Stimulated activated CD4-positive, alpha-beta T cell treated with anti-CD3 and anti-CD28 coated beads, Interleukin-4, amount 100 ng/mL, for 4 hours (primary cell): ENCODE measurements around the gene KRTAP2-4.
"Not testable (repeated sequence)": the region's sequence is repeated elsewhere in the genome, so short reads cannot be mapped to it uniquely, and the experiment has no call there.

Experiments
- DNase-seq, 2 experiments: peaks; one replicate each; pipeline ENCODE4 v3.0.0-alpha.2; 2020

Gene KRTAP2-4

GRCh38 chr17:41034346-41034935 is 31.2 kb downstream of the KRTAP2-4 start, which contains the start of gene KRTAP1-3:
KRTAP1-3 (minus strand) TSS chr17:41034874; CDS start chr17:41034821, 53 bp downstream.
- DNase-seq: not testable (repeated sequence)

DNA sequence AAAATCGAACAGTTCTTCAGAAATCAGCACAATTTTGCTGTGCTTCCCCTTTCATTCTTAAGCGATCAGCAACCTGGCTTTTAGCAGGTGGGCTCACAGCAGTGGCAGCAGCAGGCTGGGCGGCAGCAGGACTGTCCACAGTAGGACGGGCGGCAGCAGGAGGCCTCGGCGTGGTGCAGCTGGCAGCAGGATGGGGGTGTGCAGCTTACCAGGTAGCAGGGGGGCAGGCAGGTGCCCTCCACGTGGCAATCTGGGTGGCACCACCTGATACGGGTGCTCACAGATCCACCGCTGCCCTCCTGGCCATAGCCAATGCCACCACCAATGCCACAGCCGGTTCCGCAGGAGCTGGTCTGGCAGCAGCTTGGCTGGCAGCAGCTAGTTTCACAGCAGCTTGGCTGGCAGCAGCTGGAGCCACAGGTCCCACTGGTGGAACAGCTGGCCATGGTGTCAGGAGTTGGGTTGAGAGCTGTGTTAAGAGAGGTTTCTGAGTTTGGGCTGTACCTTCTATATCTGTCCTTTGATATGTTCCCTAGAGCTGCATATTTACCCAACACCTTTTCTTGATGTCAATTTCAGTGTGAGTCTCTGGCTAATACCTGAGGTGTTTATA is 35.9 kb downstream of the KRTAP2-4 start, which contains the start of gene KRTAP1-4:
Gene KRTAP1-4 (minus strand): TSS at position 563 of the 613 bp plus-strand sequence. CDS start 117 bp downstream, at position 446.
- DNase-seq: no peak

DNA sequence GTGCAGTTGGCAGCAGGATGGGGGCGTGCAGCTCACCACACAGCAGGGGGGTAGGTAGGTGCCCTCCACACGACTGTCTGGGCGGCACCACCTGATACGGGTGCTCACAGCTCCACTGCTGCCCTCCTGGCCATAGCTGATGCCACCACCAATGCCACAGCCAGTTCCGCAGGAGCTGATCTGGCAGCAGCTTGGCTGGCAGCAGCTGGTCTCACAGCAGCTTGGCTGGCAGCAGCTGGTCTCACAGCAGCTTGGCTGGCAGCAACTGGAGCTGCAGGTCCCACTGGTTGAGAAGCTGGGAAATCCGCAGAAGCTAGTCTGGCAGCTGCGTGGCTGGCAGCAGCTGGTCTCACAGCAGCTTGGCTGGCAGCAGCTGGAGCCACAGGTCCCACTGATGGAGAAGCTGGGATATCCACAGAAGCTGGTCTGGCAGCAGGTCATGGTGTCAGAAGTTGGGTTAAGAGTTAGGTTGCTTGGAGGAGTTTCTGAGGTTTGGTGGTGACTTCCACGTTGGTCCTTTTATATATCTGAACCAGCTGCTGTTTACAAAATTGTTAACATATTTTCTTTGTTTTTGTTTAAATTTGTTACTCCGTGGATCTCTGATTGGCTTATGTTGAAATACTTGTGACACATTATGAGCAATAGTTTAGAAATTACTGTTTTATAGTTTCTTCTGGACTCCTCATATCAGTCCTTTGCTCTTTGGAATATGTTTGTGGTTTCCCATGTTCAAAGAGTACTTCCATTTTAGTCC is 38.8 kb downstream of the KRTAP2-4 start, which contains the start of gene KRTAP1-5:
Gene KRTAP1-5 (minus strand): TSS at position 494 of the 757 bp plus-strand sequence. CDS start 53 bp downstream, at position 441.
- DNase-seq: no peak

GRCh38 chr17:41024697-41025096 is 41.0 kb downstream of the KRTAP2-4 start:
- no peak for DNase-seq

DNA sequence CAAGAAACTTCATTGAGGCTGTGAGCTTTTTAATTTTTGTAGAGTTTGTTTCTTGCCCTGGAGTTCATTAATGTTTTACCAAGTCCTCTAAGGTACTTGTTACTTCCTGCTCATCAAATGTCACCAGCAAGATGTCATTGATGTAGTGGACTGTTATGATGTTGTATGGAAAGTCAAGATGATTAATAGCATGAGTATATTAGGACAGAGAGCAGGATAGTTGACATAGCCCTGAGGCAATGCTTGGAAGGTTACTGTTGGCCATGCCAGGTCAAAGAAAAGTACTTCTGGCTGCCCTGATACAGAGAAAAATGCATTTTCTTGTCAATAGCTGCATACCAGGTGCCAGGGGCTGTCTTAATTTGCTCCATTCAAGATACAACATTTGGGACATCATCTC is 45.3 kb downstream of the KRTAP2-4 start:
- no peak for DNase-seq

DNA sequence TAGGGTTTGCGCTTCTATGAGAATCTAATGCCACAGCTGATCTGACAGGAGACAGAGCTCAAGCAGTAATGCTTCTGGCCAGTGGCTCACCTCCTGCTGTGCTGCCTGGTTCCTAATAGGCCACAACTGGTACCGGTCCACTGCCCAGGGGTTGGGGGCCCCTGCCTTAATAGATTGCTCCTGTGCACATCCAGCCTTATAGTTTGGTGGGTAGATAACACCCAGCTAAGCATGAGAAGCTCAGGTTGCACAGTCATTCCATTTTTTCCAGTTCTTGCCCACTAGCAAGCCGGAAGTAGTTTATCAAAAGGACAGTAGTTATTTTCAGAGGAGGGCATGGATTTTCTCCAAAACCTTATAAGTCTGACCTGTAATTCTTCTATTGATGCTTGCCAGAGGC is 46.3 kb downstream of the KRTAP2-4 start:
- no peak for DNase-seq

DNA sequence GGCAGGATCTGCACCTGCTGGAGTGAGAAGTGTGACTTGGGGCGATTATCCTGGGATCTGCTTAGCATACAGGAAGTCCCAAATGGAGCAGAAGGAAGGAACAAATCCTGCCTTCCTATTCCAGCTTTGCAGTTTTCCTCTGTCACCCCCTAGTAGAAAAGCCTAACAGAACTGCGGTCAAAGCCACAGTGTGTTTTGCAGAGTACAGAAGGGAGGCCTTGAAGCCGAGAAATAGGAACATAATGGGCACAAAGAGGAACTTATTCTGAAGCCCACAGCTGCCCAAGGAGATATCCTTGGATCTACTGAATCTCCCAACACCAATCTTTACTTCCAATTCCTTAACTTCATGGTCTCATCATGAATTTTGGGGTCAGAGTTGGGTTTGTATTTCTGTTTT is 47.1 kb downstream of the KRTAP2-4 start:
- DNase-seq: no peak

DNA sequence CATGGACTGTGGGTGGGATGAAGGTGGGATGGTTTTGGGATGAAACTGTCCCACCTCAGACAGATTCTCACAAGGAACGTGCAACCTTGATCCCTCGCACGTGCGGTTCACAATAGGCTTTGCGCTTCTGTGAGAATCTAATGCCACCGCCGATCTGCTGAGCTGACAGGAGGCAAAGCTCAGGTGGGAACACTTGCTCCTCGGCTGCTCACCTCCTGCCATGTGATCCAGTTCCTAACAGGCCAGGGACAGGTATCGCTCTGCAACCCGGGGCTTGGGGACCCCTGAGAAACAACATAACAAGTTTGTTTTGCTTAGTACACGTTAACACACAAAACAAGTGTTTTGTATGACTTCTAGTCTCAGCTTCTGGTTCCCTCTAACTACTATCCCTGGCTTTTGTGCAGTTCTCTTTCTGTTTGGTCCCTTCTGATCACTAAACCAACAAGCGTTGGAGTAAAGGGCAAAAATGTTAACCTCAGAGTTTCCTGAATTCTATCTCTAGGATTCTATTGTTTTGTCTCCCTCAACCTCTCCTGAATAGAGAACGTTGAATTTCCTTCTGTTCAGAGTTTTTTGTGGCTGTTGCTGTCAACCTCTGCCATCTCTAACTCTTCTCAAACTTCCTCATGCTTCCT is 49.0 kb downstream of the KRTAP2-4 start:
- no peak for DNase-seq

- DNase-seq: no peak
Observed at GRCh38 chr17:41015454-41015853, 50.2 kb downstream of the KRTAP2-4 start.
